NCI-H2196 treated with DMSO at 0.1 percent for 48 hours (cell line): ENCODE results near the gene SMAD3.
"Not testable (repeated sequence)": the region's sequence is repeated elsewhere in the genome, so short reads cannot be mapped to it uniquely, and the experiment has no call there.

Experiments
- DNase-seq: peaks from one replicate; lab custom pipeline; 2025; ENCODE audit not compliant: unreplicated experiment; lab: John Stamatoyannopoulos, UW

Gene SMAD3

DNA sequence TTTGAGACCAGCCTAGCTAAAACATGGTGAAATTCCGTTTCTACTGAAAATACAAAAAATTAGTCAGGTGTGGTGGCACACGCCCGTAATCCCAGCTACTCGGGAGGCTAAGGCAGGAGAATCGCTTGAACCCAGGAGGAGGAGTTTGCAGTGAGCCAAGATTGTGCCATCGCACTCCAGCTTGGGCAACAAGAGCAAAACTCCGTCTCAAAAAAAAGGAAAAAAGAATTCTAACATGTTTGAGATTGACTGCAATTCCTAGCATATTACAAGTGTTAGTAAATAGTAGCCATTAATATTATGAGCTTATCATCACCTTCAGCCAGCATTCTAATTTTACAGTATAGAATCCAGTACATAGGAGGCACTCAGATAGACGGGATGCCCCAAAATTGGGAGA, 57.9 kb downstream of the SMAD3 start:
- DNase-seq = not testable (repeated sequence)

DNA sequence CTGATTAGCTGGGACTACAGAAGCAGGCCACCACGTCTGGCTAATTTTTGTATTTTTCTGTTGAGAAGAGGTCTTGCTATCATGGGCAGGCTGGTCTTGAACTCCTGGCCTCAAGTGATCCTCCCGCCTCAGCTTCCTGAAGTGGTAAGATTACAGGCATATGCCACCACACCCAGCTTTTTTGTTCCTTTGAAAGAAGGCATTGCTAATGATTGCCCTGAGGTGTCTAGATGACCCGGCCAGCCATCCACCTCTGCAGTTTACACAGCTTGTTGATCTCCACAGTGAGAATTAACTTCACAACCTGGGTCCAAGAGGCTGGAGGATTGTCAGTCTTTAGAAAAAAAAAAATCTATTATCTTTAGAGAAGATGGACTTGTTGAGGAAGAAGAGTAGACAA, 58.7 kb downstream of the SMAD3 start:
- DNase-seq = no peak

DNA sequence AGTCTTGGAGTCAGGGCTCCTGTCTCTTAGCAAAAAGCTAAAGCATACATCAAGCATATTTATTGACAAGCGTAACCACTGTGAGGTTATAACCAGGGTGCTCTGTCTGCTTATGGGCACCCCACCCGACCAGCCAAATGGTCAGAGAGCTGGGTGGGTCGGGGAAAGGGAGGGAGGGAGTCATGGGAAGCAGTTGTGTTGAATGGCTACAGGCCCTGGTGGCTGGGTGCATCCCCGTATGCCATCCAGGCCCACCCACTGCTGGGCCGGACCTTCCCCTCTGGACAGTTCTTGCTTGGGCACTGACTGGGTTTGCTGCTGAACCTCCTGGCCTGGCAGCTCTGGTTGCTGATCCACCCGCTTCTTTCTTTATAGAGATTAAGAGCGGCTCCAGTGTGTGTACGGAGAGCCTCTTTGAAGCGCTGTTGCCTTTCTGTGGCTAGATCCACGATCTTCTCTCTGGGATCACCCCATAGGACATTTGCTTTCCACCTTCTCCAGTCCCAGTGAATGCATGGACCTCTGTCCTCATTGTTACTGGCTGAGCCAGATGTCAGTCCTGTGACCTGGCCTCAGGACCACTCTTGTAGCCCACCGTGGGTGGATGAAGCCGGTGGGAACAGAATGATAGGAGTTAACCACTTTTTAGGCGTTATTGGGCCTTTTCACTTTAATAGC, 59.6 kb downstream of the SMAD3 start:
- no peak for DNase-seq

DNA sequence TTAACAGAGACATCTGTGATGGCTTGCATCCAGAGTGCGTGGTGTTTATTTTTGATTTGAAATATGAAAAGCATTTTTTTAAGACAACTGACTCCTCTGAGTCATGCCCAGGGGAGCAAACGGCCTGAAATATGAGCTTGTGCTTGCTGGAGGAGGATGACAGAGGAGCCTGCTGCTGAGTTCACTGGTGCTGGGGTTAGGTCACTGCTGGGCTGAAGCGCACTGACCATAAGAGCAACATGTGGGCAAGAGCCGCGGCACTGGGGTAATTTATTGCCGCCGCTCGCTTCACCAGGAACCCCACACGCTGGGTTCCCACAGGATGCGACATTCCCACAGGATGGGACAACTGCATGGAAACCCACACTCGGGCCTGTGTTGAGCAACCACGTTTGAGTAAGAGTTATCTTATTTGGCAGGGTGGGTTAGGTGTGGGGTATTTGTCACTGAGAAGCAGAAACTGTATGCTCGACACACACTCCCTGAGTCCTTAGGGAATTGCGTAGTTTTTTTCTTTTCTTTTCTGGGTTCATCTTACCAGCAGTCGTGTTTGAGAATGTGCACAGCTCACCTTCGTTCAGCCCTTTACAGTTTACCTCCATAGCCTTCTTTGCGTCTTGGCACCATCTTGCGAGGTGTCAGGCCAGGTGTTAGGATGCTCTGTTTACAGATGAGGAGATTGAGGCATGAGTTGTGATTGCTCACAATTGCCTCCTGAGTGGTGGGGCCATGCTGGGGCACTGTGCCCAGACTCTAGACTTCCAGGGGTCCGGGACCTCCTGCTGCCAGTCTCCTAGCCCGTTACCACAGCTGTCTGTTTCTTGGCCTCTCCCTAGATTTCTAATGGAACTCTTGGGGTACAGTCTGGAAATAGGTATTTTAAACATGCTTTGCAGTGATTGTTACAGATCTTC, 60.4 kb downstream of the SMAD3 start:
- peak; percentile 38 for DNase-seq

DNA sequence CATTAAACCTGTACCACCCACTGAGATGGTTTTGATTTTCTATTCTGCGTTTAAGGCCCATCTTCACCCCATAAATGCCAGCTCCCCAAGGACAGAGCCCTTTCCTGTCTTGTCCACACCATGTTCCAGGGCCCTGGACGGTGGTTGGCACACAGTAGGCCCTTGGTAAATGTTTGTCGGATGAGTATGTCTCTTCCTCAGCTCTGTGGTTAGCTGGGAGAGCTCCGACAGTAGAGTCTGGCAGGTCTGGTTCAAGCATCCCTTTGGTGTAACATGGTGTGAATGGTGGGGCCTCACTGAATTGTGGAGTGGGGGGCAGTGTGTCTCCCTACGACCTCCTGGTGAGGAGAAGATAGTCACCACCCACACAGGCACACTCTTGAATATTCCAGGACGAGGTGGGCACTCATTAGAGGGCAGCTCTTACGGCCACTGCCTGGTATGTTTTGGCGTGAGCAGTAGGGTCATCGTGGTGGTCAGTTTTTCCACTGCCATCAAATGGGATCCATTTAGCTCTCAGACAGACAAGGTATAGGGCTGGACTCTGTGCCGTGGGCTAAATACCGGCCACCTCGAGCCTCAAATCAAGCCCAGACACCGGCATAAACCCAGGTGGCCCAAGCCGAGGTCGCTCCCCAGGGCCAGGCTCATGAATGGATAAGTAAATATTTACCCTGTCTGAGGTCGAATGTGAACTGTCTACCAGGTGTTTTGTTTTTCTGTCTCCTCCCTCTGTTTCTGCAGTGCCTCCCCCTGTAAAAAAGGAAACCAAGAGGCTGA, 61.3 kb downstream of the SMAD3 start:
- DNase-seq = no peak

DNA sequence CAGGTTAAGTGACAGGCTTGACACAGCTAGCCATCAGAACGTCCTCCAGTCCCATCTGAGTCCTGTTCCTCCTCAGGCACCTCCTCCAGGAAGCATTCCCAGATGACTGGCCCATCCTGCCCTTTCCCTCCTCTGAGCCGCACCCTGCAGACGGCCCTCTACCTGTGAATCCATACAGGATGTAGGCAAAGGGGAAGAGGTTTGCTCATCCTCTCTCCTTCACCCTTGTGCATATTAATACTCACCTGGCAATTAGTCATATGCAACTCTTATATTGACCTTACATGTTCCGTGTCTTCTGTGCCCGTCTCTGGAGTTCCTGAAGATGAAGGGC, 61.9 kb downstream of the SMAD3 start:
- DNase-seq = peak; percentile 22

DNA sequence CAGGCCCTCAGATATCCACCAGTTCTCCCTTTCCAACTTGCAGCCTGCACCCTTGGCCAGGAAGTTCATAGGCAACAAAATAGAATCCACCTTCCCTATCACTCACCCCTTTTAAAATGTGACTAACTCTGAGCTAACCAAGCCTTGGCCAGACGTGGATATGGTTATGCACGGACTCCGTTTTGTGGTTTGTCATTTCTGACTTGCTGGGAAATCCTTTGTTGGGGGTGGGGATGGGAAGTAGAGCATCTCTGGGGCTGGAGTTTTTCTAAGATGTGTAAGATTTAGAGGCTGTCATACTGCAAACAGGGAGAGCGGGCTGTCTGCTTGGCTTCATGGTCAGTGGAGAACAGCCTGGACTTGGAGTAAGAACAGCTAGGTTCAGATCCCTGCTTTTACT, 62.6 kb downstream of the SMAD3 start:
- no peak for DNase-seq

DNA sequence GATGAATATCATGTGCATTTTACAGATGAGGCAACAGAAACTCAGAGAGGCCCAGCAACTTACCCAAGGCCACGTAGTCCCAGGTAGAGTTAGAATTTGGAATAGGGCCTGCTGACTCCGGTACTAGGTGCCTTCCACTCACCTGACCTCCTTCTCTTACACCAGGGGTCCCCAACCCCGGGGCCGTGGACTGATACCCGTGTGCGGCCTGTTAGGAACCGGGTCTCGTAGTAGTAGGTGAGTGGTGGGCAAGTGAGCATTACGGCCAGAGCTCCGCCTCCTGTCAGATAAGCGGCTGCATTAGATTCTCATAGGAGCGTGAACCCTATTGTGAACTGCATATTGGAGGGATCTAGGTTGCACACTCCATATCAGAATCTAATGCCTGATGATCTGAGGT, 64.8 kb downstream of the SMAD3 start:
- DNase-seq = no peak

DNA sequence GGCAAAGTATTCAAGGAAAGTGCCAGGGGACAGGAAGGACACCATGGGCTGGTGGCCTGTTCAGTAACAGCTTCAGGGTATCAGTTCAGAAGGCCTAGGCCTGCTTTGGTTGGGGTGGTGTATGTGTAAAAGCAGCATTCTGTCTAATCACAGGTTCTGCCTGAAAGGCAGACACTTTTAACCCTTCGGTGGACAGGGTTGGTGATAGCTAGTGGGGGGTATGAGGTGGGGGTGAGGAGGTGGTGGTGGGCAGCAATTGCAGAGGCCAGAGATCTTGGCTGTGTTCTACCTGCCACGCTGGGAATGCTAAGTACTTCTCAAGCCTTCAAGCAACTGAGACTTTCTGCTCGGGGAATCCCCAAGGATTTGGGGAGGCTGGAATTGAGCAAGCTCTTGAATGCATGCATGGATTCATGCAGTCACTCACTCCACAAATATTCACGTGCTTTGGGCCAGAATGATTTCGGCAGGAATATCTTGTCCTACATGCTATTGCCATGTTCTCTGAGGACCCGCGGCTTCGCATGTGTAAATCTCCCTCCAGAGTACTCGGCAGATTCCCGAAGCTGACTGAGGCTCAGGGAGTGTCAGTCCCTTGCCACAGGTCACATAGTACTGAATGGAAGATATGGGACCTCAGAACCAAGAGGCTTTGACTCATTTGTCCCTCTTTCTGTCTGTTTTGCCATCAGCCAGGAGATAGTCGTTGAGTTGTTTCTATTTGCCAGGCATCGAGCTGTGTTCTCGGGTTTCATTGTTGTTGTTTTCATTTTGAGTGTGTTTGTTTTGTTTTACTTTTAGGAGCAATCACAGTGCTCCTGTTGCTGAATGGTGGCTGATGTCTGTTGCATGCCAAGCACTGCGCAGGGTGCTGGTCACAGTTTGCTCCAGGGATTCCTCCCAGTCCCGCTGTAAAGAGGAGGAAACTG, 65.5 kb downstream of the SMAD3 start:
- no peak for DNase-seq

DNA sequence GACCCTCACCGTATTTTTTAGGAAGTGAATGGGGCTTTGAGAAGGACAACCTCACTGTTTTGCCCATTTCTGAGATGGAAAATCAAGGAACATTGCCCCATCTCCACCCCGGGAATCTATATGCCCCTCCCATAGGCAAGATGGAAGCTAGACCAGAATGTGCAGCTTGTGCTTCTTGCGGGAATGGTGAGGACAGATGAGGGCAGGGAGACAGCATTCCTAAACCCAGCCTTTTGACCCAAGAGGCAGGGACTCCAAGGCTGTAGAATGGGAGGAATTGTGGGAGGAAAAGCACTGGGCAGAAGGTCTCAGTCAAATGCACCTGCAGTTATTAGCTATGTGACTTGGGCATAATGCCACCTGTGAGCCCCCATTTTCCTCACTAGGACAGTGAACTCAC, 66.9 kb downstream of the SMAD3 start:
- no peak for DNase-seq

DNA sequence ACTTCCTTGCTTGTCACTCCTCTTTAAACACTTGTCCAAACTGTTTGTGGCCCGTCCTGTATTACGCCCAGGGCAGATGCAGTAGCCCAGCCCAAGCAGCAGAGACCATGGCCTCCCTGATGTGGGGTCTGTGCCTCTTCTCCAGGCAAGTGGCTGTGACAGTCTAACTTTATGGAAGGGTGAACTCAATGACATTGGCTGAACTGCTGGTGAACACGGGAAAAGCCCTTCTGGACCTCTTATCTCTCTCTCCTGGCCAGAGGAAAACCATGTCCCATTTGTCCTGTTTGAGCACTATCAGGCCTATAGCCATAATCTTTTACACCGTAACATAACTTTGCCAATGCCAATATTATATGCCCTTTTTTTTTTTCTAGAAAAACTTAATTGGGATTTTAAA, 67.6 kb downstream of the SMAD3 start:
- no peak for DNase-seq

DNA sequence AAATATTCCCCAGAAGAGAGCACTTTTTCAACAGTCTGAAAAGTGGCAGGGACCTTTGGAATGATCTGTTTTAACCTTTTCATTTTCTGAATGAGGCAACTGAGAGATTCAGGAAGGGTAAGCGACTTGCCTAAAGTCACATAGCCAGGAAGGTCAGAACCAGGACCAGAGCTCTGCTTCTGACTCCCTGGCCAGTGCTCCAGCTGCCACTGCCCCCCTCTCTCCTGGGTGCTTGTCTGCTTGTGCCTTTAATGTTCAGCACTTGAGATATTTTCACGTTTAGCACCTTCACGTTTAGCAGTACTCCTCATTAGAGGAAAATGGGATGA, 68.3 kb downstream of the SMAD3 start:
- no peak for DNase-seq

DNA sequence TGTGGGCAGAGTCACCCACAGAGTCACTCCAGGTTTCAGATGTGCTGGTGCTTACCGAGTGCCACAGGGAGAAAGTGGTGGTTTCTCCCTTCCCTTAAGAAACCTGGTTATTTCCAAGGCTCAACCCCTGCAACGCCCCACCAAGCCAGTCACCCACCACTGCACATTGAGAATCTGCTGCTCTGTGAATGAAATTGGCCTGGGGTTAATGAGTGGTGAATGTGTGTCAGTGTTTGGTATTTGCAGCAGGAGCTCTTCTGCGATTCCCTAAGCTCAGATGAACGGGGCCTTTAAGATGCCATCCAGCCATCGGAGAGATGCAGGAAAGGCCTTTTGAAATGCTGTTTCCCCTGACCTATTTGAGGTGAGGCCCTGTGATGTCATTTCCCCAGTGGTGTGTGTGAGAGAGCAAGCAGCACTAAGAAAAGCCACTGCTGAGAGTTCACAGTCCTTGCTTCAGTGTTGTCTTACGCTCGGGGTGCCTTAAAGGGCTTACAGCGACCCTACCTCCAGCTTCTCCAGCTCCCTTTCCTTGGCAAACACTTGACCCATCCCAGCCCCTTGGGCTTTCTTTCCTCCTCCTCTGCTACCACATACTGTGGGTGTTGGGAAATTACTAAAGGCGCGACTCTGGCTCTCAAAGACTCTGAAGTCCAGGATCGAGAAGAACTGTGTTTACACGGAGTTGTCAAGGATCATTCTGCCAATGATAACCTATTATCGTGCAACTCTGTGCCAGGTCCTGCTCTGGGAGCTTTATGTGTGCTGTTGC, 68.9 kb downstream of the SMAD3 start:
- no peak for DNase-seq

DNA sequence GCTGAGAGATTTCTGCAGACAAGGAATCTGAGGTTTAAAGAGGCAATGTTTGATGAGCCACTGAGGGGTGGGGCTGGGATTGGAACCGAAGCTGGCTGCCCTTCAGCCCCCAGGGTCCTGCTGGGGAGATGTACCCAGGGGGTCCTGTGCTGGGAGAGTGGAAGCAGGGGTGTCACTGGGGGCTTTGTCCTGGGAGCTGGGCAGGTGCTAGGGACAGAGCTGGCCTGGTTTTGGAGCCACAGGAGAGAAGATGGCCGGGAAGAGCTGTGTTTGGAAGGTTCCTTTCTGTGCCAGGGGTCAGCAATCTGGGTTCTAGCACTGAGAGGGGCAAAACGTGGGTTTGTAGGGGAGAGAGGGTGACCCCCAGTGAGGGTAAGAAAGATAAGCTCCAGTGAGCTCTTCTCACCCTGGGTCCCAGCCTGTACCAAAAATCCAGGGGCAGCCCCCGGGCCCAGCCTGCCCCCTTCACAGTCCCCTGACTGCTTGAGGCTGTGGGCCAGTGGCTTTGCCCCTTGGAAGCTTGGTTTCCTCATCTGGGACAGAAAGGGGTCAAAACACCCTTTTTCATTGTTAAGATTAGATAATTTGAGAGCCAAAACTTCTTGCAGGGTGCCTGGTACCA, 69.6 kb downstream of the SMAD3 start:
- no peak for DNase-seq

DNA sequence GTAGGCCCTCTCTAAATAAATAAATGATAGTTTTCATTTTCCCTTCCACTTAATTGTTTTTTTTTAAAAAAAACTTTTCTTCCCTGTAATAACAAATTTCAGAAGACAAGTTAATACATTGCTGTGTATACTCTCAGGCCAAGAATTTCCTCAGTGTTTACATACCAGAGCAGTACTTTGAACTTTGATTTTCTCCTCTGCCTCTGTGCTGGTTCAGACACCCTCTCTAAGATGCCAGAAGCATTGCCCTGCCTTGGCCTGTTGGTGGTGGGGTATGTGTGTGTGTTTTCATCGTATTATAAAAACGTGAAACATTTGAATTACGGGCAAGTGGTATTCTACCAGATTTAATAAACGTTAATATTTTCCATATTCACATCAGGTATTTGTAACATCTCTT, 70.1 kb downstream of the SMAD3 start:
- no peak for DNase-seq

DNA sequence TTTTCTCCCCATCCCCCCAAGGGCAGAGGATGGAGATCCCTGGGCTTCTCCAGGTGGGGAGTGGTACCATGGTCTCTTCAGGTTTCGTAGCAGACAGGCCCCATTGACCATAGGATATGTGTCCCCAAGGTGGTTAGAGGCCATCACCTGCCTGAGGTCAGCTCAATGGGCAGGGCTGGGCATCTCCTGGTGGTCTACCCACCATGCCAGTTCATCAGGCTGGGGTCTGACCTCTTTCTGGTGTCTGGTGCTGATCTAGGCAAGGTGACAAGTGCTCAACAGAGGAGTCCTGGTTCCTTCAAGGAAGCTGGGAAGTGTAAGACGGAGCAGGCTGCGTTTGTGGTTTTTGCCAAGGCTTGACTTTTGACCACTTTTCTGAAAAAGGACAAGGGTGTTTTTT, 71.4 kb downstream of the SMAD3 start:
- DNase-seq = no peak

DNA sequence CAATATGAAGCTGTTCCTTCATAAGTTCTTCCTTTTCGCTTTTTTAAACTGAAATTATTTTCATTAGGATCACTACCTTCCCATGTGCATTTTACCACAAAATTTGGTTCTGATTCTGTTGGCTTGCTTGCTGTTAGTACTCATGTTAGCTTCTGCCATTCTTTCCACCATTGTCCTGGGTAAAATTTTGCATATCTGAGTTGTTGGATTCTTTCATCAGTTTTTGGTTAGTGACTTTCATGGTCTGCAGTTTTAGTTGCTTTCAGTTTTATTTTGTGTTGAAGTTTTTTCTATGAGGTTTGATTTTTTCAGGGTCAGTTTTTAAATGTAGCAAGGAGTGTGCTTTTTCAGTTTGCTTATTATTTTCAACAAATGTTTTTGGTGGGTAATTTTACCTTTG, 71.9 kb downstream of the SMAD3 start:
- no peak for DNase-seq

DNA sequence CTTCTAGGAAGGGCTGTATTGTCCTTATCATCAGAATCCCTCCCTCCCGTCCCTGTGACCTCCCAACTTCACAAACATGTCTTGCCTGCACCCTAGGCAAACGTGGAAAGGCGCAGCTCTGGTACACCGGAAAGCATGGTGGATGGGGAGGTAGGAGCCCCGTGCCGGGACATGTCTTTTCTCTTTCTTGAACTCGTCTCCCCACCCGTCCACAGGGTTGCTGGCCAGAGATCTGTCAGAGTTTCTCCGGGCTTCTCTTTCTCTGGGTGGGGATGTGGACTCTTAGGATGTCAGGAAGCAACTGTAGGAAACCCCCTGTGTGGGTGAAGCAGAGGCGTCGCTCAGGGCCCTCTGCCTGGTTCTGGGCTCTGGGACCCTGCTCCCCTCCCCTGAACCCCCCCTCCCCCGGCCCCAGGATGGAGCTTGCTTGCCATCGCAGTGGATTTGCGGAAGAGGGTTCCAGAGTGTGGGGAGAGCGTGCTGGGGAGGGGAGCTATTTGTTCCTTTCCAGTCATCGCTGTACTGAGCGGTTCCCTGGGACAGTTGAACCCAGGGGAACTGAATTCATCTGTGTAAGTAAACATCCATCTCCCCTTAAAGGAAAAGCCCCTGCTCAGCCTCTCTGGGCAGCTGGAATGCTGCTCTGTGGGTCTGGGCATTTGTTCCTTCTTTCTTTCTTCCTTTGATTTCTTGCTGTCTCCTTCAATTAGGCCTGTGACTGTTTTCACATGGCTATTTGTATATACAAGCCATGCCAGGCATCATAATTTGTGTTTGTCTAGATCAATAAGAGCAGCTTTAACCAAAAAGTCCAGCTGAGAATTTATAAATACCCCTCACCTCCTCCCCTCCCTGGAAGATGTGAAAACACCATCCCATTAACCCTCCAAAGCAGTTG, 72.8 kb downstream of the SMAD3 start:
- DNase-seq = no peak
